NCI-H2196 treated with DMSO at 0.1 percent for 48 hours (cell line): ENCODE results near the gene ELOVL7.
"Not testable (repeated sequence)": the region's sequence is repeated elsewhere in the genome, so short reads cannot be mapped to it uniquely, and the experiment has no call there.

Experiments
- DNase-seq: peaks from one replicate; lab custom pipeline; 2025; ENCODE audit not compliant: unreplicated experiment; lab: John Stamatoyannopoulos, UW

Gene ELOVL7

GRCh38 chr5:60718166-60718892 lies 125.7 kb downstream of the ELOVL7 start:
- no peak for DNase-seq

- DNase-seq: not testable (repeated sequence)
Measured at GRCh38 chr5:60715201-60715928, 128.7 kb downstream of the ELOVL7 start.

GRCh38 chr5:60712950-60713349 lies 131.1 kb downstream of the ELOVL7 start:
- no peak for DNase-seq

- DNase-seq: not testable (repeated sequence)
Measured at GRCh38 chr5:60711892-60712291, 132.2 kb downstream of the ELOVL7 start.

GRCh38 chr5:60710362-60710761 lies 133.7 kb downstream of the ELOVL7 start:
- DNase-seq: no peak

- no peak for DNase-seq
Measured at GRCh38 chr5:60705144-60705543, 138.9 kb downstream of the ELOVL7 start.

- no peak for DNase-seq
Measured at GRCh38 chr5:60703944-60704343, 140.1 kb downstream of the ELOVL7 start.
